OCI-LY7 (cell line): ENCODE measurements around the gene FBLN1. TPM values are rescaled to one million over a fixed set of nuclear protein-coding genes. Genes with fewer than 3 reads are reported as not detected.

Source experiments
- BruUV-seq: library from RNA; stranded (reverse); fragments of 400-500 nt; replicated peaks from 2 replicates; lab custom pipeline; 2021; lab: Mats Ljungman, UMichigan
- CTCF ChIA-PET: fragments of 300-600 bp; sonication (Branson Sonifier 250); formaldehyde crosslinking; loops from one replicate; lab custom pipeline; 2022; ENCODE audit warnings: antibody characterized with exemption; ENCODE audit not compliant: unreplicated experiment; lab: Charles Lee
- POLR2A ChIA-PET: fragments of 300-600 bp; sonication (Branson Sonifier 250); formaldehyde crosslinking; loops from one replicate; lab custom pipeline; 2022; ENCODE audit warnings: antibody characterized with exemption; lab: Charles Lee
- DNase-seq: peaks from one replicate; pipeline ENCODE4 v3.0.0-alpha.2; 2015; ENCODE audit warnings: low spot score
- H2AFZ ChIP-seq: fragments of 200-600 bp; sonication (generic), shearing (Covaris generic); 2 replicates; pipeline ENCODE4 v1.6.1; 2014; ENCODE audit warnings: mild to moderate bottlenecking, antibody characterized with exemption, low read length, moderate library complexity
- H3K27ac ChIP-seq: fragments of 200-600 bp; sonication (generic); 2 replicates; pipeline ENCODE4 v1.5.1; 2014; ENCODE audit warnings: mixed run types, low read depth, mild to moderate bottlenecking, moderate library complexity, low read length, inconsistent platforms; ENCODE audit not compliant: poor library complexity, severe bottlenecking
- H3K36me3 ChIP-seq: fragments of 200-600 bp; sonication (generic); 2 replicates; pipeline ENCODE4 v1.6.1; 2014; ENCODE audit warnings: mild to moderate bottlenecking, antibody characterized with exemption, low read length, moderate library complexity, mixed read lengths; ENCODE audit not compliant: insufficient read depth
- H3K4me1 ChIP-seq: fragments of 200-600 bp; sonication (generic); 2 replicates; pipeline ENCODE4 v1.5.1; 2014; ENCODE audit warnings: mild to moderate bottlenecking, low read length; ENCODE audit not compliant: insufficient read depth, poor library complexity, severe bottlenecking
- H3K4me2 ChIP-seq: fragments of 200-600 bp; sonication (generic); 2 replicates; pipeline ENCODE4 v1.6.1; 2014; ENCODE audit warnings: mild to moderate bottlenecking, low read length
- H3K4me3 ChIP-seq: fragments of 200-600 bp; sonication (generic); 2 replicates; pipeline ENCODE4 v1.5.1; 2014; ENCODE audit warnings: mild to moderate bottlenecking, low read depth, low read length; ENCODE audit not compliant: poor library complexity, severe bottlenecking
- H3K79me2 ChIP-seq: fragments of 200-600 bp; sonication (generic); 2 replicates; pipeline ENCODE4 v1.6.1; 2016; ENCODE audit warnings: low read depth, mild to moderate bottlenecking, low read length, moderate library complexity, mixed read lengths; ENCODE audit not compliant: insufficient read depth
- H3K9me2 ChIP-seq: fragments of 200-600 bp; sonication (generic); 2 replicates; pipeline ENCODE4 v1.6.1; 2016; ENCODE audit warnings: mild to moderate bottlenecking, low read length, mixed read lengths; ENCODE audit not compliant: insufficient read depth
- H3K9me3 ChIP-seq: fragments of 200-600 bp; sonication (generic); 2 replicates; pipeline ENCODE4 v1.6.1; 2014; ENCODE audit warnings: mild to moderate bottlenecking, mixed run types, low read length, mixed read lengths
- H4K20me1 ChIP-seq: fragments of 200-600 bp; sonication (generic); 2 replicates; pipeline ENCODE4 v1.6.1; 2014; ENCODE audit warnings: mild to moderate bottlenecking, antibody characterized with exemption, low read length, moderate library complexity, mixed read lengths; ENCODE audit not compliant: insufficient read depth
- CTCF ChIP-seq: fragments of 200-600 bp; sonication (generic); conservative IDR thresholded peaks from 2 replicates; pipeline ENCODE4 v1.5.1; 2014; ENCODE audit warnings: mild to moderate bottlenecking, antibody characterized with exemption, low read length, moderate library complexity, mixed read lengths
- EZH2phosphoT487 ChIP-seq: fragments of 200-600 bp; sonication (generic); IDR thresholded peaks from 2 replicates; pipeline ENCODE4 v1.6.1; 2018; ENCODE audit warnings: low read depth, borderline replicate concordance, mild to moderate bottlenecking, mixed run types, antibody characterized with exemption, low read length, moderate library complexity, mixed read lengths
- intact Hi-C: fragments of 100-400 bp; cut with micrococcal nuclease; formaldehyde crosslinking; loops from one replicate; pipeline ENCODE4 v1.10.0; 2022; ENCODE audit not compliant: unreplicated experiment
- total RNA-seq, 2 experiments: library from RNA; depleted of rRNA in 1 of 2; stranded (reverse); fragments of >200 nt in 1 of 2; shearing (Covaris generic) in 1 of 2; gene quantifications; 2 replicates each; pipeline ENCODE4 v1.2.3, GENCODE V29; 2014 to 2022

The FBLN1 gene
- total RNA-seq, 2 experiments from 2014 or later: not detected

DNA sequence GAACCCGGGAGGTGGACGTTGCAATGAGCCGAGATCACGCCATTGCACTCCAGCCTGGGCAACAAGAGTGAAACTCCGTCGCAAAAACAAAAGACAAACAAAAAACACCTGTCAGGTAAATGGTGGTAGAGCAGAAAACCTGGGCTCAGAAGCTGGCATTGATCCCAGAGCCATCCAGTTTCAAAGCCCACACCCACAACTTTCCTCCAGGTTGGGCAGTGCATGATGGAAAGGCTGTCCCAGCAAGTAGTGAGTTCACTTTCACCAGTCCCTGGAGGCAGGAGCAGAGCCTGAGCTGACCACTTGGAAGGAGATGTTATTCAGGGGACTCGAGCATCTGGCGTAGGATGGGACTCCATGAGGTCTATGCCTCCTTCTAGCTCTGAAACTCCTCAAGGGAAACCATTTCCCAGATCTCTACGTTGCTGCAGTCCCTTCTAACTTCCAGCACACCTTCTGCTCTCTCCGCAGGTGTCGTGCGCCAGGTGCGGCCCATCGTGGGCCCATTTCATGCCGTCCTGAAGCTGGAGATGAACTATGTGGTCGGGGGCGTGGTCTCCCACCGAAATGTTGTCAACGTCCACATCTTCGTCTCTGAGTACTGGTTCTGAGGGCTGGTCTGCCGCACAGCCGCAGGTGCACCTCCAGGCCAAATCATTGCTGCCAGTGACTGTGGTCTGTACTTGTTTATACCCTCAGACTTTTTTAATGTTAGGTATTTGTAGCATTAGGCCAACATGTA lies 97.3 kb downstream of the FBLN1 start:
- H2AFZ ChIP-seq: no peak overlapping the region
- DNase-seq: no peak
- no peaks in the 10 kb centered on the region for H3K9me2 ChIP-seq
- TF ChIP-seq CTCF: no peak
- TF ChIP-seq EZH2phosphoT487: no peak
- POLR2A ChIA-PET: no interaction called here
- H3K4me3 ChIP-seq: no peak overlapping the region
- H3K4me2 ChIP-seq: no peak overlapping the region
- BruUV-seq: no TSS peak
- CTCF ChIA-PET: no interaction called here
- intact Hi-C loops: no loop called here
- H3K27ac ChIP-seq: no peak overlapping the region
- H3K4me1 ChIP-seq: peaks cover 14% of the 10 kb centered on the region
- no peaks in the 10 kb centered on the region for H3K9me3 ChIP-seq
- H4K20me1 ChIP-seq: no peaks in the 10 kb centered on the region
- no peaks in the 10 kb centered on the region for H3K79me2 ChIP-seq
- no peaks in the 10 kb centered on the region for H3K36me3 ChIP-seq

DNA sequence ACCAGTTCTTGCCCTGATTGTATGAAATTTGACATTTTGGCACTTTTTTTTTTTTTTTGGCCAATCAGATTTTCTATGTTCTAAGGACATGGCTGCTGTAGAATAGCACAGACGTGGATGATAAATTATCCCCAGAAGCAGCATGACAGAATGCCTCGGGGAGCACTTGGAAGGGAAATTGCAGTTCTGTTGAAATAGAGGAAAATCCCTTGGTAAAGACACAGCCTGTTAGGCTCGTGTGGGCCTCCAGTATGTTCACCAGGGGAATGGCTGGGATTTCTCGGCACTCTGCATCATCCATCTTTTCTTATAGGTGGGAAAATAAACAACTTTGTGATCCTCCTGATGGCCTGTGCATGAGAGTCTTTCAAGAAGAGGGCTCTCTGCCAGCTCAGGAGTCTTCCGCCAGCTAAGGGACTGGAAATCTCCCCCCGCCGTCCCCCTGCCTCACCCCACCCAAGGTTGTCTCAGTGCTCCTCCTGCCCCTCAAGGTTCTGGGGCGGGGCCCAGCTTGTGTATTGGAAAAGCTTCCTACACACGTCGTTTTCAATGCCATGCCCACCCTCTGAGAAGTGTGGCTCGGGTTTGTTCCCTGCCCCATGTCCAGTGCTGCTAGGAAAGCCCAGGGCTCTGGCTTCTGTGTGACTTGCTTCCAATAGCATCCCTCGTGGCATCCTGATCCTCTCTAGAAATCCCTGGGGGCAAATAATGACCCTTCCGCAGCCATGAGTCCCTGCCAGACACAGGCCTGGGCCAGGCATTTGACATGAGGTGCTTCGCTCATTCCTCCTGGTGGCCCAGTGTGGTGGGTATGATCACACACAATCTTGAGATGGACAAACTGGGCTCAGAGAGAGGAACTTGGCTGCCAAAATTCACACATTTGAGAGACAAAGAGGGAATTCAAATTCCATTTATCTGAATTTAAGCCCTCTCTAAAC lies 98.4 kb downstream of the FBLN1 start:
- POLR2A ChIA-PET: no interaction called here
- no TSS peak for BruUV-seq
- DNase-seq: no peak
- Histone ChIP-seq H4K20me1 (no peaks in the 10 kb centered on the region), H3K4me1 (peaks cover 14% of the 10 kb centered on the region), H3K27ac (no peak overlapping the region), H3K9me3 (no peaks in the 10 kb centered on the region), H3K79me2 (no peaks in the 10 kb centered on the region), H3K4me3 (no peak overlapping the region), H3K4me2 (no peak overlapping the region), H2AFZ (no peak overlapping the region), H3K9me2 (no peaks in the 10 kb centered on the region), H3K36me3 (no peaks in the 10 kb centered on the region)
- TF ChIP-seq CTCF (no peak), EZH2phosphoT487 (no peak)
- intact Hi-C loops: no loop called here
- CTCF ChIA-PET: no interaction called here
